HG03457 (cell line): Measurements from ENCODE around the gene KIRREL3.

Source experiments
- ATAC-seq: cut with Tn5 transposase; IDR thresholded peaks from one replicate; pipeline ENCODE4 v1.9.1; 2021; ENCODE audit warnings: moderate number of reproducible peaks; ENCODE audit not compliant: unreplicated experiment

KIRREL3 gene

DNA sequence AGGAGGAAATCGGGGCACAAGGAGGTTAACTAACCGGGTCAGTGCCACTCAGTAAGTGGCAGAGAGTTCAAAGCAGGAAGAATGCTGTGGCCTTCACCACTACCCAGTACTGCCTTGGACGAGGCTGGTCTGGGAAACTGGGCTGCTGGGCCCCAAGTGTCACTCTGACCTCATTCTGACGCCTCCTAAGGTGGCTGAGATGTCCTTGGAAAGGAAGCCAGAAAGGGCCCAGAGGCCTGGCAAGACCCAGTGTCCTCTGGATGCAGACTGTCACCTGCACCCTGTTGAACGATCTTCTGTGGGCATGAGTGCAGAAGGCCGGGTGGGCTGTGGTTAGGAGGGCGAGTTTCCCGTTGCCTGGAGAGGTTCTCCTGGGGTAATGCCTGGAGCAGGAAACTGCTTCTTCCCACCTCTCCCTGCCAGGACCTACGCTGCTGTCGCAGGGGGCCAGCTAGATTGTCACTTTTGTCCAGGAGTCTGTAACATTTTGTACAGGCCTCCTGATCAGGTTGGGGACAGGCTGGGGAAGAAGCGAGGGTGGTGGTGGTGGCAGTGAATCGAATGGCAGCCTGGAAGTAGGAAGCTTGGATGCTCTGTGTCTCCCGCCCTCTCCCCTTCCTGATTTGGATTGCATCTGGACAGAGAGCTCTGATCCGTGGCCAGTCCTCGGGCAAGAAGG is 540.0 kb downstream of the KIRREL3 start:
- ATAC-seq, result no peak

DNA sequence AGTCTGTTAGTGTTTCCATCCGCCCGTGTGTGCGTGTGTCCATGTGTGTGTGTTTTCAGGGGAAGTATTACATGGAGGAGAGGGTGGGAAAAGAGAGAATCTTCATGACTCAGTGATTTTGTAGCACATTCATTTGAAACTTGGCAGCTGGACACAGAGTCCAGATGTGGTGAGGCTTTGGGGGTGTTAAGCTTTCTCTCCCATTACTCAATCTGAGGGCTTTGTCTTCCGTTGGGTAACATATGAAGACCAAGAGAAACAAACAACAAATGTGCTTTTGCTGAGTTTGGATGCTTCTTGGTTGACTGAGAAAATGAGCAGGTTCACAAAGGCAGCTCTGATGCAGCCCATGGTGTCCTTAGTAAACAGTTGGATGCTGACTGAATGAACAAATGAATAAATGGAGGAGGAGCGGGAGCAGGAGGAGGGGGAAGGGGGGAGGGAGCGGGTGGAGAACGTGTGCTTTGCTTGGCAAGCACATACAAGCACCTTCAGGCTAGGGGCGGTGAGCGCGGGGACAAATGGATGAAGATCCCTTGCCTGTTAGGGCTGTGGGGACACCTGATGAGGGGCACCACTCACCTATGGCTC is 540.8 kb downstream of the KIRREL3 start:
- ATAC-seq, result no peak

DNA sequence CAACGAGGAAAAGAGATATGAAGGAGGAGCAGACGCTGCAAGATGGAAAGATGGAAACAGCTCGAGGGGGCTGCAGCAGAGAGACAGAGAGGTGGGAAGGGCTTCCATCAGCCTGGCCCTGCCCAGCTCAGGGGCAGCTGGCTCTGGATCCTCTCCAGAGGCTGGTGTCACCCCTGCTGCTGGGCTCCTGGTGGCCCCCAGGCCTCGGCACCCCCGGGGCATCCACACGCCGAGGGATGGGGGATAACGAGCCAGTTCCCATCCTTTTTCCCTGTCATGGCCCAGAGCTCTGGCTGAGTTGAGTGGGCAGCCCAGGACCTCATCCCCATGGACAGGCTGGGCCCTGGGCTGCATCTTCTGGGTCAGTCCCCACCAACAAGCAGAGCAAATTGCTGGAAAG is 542.8 kb downstream of the KIRREL3 start:
- no peak for ATAC-seq

DNA sequence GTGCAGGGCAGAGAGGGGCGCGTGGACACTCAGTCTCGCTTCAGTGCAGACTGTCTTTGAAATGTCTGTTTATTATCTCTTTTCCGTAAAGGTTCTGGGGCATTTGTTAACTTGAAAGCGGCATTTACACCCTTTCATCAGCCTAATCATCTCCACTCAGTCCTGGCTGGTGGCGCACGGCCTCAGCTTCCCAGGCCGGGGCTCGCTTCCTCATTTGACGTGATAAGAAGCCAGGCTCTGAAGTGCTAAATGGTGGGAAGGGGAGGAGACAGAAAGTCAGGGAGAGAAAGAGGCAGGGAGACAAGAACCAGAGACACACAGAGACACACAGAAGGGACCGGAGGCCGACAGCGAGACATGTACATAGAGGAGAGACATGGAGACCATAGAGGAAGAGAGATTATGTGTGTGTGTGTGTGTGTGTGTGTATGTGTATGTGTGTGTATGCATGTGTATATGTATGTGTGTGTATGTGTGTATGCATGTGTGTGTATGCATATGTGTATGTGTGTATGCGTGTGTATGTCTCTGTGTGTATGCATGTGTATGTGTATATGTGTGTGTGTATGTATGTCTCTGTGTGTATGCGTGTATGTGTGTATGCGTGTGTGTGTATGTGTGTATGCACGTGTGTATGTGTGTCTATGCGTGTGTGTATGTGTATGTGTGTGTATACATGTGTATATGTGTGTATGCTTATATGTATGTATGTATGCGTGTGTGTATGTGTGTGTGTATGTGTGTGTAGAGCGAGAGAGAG is 543.6 kb downstream of the KIRREL3 start:
- no peak for ATAC-seq

DNA sequence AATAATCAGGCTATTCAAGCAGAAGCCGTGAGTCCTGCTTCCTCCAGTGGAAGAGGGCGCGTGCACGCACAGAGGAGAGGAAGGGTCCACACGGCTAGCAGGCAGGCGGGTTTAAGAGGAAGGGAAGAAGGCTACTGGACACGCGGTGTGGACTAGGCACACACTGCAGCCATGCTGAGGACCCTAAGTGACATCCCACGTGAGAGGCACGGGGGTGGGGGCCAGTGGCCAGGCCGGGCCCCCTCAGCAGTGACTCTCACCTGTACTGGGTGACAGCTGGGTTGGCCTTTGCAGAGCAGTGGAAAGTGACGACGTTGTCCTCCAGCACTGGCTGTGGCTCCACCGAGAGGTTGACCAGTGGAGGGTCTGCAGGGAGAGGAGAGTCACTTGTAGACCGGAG is 544.5 kb downstream of the KIRREL3 start:
- ATAC-seq, result no peak

DNA sequence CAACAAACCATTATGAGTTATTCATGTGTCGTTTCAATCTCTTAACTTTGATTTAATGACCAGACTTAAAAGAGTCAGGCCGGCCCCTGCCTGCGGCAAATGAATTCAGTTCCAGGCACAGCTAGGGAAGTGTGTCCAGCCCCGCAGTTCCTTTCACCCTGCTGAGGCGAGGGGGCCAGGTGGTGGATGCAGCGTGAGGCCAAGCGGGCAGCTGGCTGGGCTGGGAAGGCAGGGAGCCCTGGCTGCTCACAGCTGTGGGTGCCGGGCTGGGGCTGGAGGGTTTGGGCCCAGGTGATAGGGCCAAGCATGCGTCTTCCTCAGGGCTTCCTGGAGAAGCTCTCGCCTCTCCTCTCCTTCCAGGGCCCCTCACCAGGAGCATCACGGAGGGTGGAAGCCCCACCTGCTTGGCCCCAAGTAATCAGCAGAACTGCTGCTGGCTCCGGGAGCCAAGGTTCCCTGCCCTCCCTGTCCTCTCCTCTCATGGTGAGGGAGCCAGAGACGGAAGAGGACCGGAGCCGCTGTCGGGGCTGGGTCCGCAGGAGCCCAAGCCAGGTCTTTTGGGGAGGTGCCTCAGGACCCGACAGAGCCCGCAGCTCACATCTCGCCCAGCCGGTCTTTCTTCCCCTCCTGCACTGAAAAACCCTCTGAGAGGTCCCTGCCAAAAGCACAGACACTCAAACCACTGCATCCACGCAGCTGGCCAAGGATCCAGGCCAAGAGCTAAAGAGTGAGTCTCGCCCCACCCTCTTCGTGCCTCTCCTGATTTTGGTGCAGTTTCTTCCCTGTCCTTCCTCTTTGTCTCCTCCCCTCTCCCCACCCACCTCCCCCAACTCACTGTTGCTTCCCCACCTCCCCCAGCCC is 548.1 kb downstream of the KIRREL3 start:
- no peak for ATAC-seq

DNA sequence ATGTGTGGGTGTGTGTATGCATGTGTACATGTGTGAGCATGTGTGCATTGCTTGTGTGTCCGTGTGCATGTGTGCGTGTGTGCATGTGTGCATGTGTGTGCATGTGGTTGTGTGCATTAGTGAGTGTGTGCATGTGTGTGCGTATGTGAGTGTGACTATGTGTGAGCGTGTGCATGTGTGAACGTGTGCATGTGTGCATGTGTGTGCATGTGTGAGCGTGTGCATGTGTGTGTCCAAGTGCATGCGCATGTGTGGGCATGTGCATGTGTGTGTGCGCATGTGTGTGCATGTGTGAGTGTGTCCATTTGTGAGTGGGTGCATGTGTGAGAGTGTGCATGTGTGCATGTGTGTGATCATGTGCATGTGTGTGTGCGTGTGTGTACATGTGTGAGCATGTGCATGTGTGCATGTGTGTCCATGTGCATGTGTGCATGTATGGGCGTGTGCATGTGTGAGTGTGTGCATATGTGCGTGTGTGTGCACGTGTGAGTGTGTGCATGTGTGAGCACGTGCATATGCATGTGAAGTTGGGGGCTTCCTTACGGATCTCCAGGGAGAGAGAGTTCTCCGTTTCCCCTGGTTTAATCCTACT is 549.3 kb downstream of the KIRREL3 start:
- ATAC-seq, result no peak

DNA sequence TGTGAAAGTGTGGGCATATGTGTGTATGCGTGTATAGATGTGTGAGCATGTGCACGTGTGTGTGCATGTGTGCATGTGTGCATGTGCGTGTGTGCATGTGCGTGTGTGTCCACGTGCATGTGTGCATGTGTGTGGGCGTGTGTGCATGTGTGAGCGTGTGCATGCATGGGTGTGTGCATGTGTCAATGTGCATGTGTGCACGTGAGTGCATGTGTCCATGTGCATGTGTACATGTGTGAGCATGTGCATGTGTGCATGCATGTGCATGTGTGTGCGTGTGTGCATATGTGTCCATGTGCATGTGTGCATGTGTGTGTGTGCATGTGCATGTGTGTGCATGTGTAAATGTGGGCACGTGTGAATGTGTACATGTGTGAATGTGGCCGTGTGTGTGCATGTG is 549.8 kb downstream of the KIRREL3 start:
- ATAC-seq, result no peak

DNA sequence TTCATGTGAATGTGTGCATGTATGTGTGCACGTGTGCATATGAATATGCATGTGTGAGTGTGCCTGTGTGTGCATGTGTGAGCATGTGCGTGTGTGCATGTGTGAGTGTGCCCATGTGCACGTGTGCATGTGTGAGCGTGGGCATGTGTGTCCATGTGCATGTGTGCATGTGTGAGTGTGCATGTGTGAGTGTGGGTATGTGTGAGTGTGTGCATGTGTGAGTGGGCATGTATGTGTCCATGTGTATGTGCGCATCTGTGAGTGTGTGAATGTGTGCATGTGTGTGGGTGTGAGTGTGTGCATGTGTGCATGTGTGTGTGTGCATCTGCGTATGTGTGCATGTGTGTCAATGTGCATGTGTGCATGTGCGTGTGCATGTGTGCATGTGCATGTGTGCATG is 550.4 kb downstream of the KIRREL3 start:
- ATAC-seq, result no peak

DNA sequence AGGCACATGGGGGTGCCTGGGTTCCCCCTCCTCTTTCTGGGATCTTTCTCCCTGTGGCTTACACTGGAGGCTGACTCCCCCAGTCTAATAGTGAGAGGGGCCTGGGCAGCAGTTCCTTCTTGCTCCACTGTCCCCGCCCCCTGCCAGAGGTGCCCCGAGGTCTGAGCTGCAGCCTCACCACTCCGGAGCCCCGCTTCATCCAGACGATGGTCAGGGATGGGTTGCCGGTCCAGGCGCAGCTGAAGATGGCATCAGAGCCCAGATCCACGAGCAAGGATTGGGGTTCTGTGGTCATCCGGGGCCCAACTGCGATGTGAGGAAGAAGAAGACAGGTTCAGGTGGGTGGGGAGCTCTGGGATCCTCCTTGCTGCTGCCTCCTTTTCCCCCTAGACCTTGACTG is 554.0 kb downstream of the KIRREL3 start:
- ATAC-seq, result no peak

DNA sequence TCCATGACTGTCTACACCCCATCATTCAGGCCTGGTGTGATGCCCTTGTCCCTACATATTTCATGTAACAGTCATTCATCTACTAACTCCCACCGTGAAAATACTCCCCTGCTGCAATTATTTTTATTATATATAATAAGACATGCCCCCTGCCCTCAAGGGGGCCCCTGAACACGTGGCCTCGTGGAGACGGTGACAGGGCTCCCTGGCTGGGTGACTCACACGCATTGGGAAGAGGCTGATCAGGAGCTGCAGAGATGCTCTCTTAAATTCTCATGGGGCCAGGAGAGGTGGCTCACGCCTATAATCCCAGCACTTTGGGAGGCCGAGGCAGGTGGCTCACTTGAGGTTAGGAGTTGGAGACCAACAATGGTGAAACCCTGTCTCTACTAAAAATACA is 556.5 kb downstream of the KIRREL3 start:
- ATAC-seq, result no peak

DNA sequence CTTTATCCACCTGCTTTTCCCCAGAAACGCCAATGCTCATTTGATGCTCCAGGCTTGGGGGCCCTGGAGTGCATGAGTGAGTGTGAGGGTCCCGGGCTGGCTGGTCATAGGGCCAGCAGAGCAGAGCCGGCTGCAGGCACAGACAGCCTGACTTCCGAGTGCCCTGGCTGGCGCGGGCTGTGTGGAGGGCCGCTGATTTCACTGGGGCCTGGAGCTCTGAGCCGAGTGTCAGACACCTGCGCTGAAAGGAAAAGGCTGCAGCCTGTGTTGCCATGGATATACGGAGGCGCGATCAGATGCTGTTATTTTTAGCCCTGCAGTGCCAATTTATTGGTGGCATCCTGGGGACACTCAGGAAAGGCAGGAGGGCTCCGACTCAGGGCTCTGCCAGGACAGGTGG is 557.5 kb downstream of the KIRREL3 start:
- ATAC-seq, result no peak

DNA sequence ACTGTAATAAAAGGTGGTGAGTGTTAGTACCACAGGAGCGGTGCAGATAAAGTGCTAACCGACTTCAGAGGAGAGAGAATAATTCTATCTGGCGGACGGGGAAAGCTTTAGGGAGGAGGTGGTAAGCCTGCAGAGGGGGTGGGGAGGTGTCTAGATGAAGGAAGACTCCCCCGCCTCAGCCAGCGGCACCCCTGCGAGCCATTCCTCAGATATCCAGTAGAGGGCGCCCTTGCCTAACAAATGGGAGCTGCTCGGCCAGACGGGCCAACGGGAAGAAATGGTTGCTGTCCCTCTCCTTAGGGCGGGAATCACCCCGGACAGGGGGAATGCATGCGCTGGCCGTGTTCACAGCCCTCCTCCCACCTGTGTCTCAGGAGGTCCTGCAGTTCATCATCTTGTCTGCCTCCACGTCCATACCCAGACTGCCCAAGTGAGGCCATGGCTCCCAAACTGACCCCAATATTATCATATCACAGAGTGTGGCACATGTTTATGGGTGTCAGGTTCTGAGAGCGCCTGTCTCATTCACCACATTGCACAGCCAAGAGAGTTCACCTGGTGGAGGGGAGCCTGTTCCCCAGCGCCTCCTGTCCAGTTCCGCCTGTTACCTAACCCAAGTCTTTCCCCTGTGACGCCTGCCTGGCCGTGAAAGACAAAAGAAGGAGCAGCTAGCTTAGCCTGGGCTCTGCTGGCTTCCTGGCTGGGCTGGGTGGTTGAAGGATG is 559.6 kb downstream of the KIRREL3 start:
- ATAC-seq, result peak; percentile 60

DNA sequence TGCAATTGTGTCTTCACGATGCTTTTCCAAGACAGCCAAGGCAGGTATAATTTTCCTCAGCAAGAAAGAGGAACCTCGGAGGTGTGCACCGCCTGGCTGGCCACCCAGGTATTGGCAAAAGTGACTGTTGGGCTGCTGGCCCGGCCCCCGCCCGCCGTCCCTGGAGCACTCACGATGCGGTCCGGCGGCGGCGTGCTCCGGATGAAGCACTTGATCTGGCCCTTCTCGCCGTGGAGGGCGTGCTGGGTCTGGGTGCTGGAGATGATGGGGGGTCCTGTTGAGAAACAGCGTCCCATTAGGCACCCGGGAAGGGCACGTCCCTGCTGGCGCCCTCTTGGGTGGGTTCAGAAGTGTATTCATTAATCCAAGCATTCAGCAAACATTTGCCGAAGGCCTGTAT is 560.3 kb downstream of the KIRREL3 start:
- no peak for ATAC-seq

DNA sequence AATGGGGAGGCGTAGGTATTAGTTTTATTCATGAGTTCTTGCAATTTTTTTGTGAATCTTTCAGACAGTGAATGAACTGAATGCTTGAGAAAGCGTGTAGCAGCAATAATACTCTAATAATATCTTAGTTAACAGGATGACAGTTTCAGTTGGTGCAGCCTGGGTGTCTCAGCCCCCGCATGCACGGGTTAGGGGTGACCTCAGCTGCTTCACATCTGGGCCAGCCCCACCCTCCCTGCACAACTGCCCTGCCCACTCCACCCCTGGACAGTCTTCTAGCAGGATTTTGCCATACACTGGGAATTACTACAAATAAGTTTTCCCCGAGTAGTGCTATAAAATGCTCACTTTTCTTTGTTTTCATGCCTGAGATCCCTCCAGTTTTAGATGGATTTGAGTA is 561.9 kb downstream of the KIRREL3 start:
- ATAC-seq, result no peak

DNA sequence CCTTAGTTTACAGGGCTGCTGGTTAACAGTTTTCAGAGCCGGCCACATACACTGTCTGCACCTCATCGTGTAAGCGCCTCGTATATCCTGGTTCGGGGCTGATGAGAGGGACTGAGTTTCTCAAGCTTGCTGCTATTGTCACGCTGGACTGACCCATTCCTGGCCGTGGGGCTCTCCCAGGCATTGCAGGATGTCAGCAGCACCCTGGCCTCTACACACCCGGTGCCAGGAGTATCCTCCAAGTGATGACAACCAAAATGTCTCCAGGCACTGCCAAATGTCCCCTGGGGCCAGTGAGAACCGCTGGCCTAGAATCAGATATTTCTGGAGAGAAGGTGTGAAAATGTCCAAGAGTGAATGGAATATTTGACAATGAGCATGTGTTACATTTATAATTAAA is 562.3 kb downstream of the KIRREL3 start:
- ATAC-seq, result no peak

DNA sequence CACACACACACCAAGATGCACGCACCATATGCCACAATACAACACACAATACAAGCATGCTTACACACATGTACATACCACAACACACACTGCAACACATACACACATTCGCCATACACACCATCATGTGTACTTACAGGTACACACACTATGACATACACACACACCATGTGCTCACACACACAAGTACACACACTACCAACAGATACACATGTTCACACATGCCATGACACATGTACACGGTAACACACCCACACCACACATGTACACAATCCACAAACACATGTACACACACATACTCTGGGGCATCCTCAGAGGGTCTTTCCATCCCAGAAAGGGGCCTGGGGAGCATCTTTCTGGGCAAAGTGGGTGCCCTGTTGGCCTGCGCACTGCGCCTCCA is 562.8 kb downstream of the KIRREL3 start:
- ATAC-seq, result no peak

DNA sequence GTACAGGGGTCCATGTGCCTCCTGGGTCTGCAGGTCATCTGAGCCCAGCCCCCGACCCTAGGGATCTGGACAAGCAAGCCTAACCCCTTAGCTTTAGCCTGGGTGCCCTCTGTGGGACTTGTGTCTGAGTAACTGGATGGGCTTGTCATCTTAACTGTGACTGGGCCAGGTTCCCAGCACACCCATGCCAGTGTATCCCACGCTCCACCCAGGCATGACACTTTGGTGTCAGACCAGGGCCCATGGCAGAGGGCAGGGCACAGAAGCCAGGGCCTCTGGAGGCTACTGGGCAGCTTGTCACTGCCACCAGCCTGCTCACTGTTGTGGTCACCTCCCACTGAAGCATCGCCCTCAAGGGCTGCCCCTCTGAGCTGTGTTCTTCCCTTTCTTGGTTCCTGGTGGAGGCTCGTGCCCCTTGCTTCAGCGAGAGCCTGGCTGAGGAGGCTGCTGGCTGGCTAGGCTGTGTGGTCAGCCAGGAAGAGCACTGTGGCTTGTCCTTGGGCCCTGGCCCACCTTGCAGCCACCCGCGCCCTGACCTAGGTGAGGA is 564.3 kb downstream of the KIRREL3 start:
- no peak for ATAC-seq

DNA sequence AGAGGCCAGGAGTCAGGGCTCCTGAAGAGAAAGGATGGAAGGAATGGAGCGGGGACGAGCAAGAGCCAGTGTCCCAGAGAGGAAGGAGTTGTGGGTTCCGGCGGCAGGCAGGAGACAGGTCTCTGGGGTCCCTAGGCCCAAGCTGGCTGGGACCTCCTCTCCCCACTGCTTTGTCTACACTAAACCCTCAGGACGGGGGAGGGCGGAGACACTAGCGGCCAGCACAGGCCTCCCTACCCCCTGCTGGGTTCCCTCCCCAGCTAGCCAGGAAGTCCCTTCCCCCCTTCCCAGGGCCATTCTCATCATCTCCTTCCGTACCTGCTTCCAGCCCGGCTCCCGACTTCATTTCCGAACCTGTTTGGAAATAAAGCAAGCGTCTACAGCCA is 565.6 kb downstream of the KIRREL3 start:
- no peak for ATAC-seq
